Smooth muscle cell (in vitro differentiated cells): ENCODE measurements around the gene C4orf51. TPM values are rescaled to one million over a fixed set of nuclear protein-coding genes. Genes with fewer than 3 reads are reported as not detected.
"Not testable (repeated sequence)": the region's sequence is repeated elsewhere in the genome, so short reads cannot be mapped to it uniquely, and the experiment has no call there.

ENCODE experiments used
- DNase-seq: peaks from one replicate; lab custom pipeline; 2025; ENCODE audit not compliant: unreplicated experiment; lab: John Stamatoyannopoulos, UW
- H2AFZ ChIP-seq: fragments of 200-600 bp; sonication (generic); 2 replicates; pipeline ENCODE4 v1.6.0; 2016; ENCODE audit warnings: antibody characterized with exemption, low read depth, mild to moderate bottlenecking
- H3F3A ChIP-seq: fragments of 200-600 bp; sonication (generic); 2 replicates; pipeline ENCODE4 v1.6.0; 2017; ENCODE audit warnings: antibody characterized with exemption, low read depth
- H3K27ac ChIP-seq: fragments of 200-600 bp; sonication (generic); 2 replicates; pipeline ENCODE4 v1.5.1; 2016; ENCODE audit warnings: low read depth, mild to moderate bottlenecking
- H3K27me3 ChIP-seq: fragments of 200-600 bp; sonication (generic); 2 replicates; pipeline ENCODE4 v1.6.1; 2016; ENCODE audit warnings: low read depth, mild to moderate bottlenecking
- H3K36me3 ChIP-seq: fragments of 200-600 bp; sonication (generic); 2 replicates; pipeline ENCODE4 v1.5.1; 2016; ENCODE audit warnings: low read depth
- H3K4me1 ChIP-seq: fragments of 200-600 bp; sonication (generic); 2 replicates; pipeline ENCODE4 v1.5.1; 2016; ENCODE audit warnings: low read depth
- H3K4me2 ChIP-seq: fragments of 200-600 bp; sonication (generic); 2 replicates; pipeline ENCODE4 v1.6.0; 2016; ENCODE audit warnings: mild to moderate bottlenecking
- H3K4me3 ChIP-seq: fragments of 200-600 bp; sonication (generic); 2 replicates; pipeline ENCODE4 v1.5.1; 2016; ENCODE audit warnings: mild to moderate bottlenecking
- H3K79me2 ChIP-seq: fragments of 200-600 bp; sonication (generic); 2 replicates; pipeline ENCODE4 v1.6.0; 2016; ENCODE audit warnings: low read depth, mild to moderate bottlenecking
- H3K9ac ChIP-seq: fragments of 200-600 bp; sonication (generic); 2 replicates; pipeline ENCODE4 v1.6.0; 2016; ENCODE audit warnings: low read depth
- H3K9me3 ChIP-seq: fragments of 200-600 bp; sonication (generic); replicated peaks from 2 replicates; pipeline ENCODE4 v1.5.1; 2016; ENCODE audit warnings: low read depth
- H4K20me1 ChIP-seq: fragments of 200-600 bp; sonication (generic); 2 replicates; pipeline ENCODE4 v1.6.0; 2016; ENCODE audit warnings: low read depth
- WGBS: methylation state at CpG from one replicate; pipeline ENCODE4 v1.1.7; 2016; ENCODE audit warnings: low lambda C conversion rate; 5-methylcytosine and 5-hydroxymethylcytosine counted together
- polyA plus RNA-seq: library from polyadenylated mRNA; unstranded; fragments of >200 nt; fragmentation: Nextera tagmentation; extraction: Ambion mirVana; gene quantifications from 2 replicates; pipeline ENCODE4 v1.2.1, GENCODE V29; 2016
- total RNA-seq: library from RNA; depleted of rRNA; stranded (reverse); fragments of >200 nt; gene quantifications from 2 replicates; pipeline ENCODE4 v1.2.3, GENCODE V29; 2014
- TF ChIP-seq, protein P1 (sequence below): fragments of 200-600 bp; sonication (generic); IDR thresholded peaks from 2 replicates; pipeline ENCODE4 v1.5.1; 2017; ENCODE audit warnings: borderline replicate concordance, mild to moderate bottlenecking, antibody characterized with exemption; ENCODE audit not compliant: insufficient read depth, poor library complexity, severe bottlenecking

Gene C4orf51
- total and polyA plus RNA-seq, 2 experiments from 2014 or later = not detected

DNA sequence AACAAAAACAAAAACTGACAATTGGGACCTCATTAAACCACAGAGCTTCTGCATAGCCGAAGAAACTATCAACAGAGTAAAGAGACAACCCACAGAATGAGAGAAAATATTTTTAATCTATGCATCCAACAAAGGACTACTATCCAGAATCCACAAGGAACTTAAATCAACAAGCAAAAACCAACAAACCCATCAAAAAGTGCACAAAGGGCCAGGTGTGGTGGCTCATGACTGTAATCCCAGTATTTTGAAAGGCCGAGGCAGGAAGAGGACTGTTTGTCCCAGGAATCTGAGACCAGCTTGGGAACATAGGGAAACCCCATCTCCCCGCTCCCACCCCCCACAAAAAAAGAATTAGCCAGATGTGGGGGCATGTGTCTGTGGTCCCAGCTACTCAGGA lies 10.7 kb downstream of the C4orf51 start:
- no peaks in the 10 kb centered on the region for H3K9me3 ChIP-seq
- no peaks in the 10 kb centered on the region for H3K27me3 ChIP-seq
- H3K79me2 ChIP-seq = no peaks in the 10 kb centered on the region
- H3K4me3 ChIP-seq = no peak overlapping the region
- H3K4me1 ChIP-seq = no peaks in the 10 kb centered on the region
- WGBS = 96% methylated on average over 3 of the region's 3 CpGs
- H3K36me3 ChIP-seq = no peaks in the 10 kb centered on the region
- no peak overlapping the region for H3K4me2 ChIP-seq
- no peaks in the 10 kb centered on the region for H3F3A ChIP-seq
- no peak overlapping the region for H3K27ac ChIP-seq
- H2AFZ ChIP-seq = no peak overlapping the region
- H3K9ac ChIP-seq = no peak overlapping the region
- no peaks in the 10 kb centered on the region for H4K20me1 ChIP-seq
- no peak for DNase-seq
- TF ChIP-seq, protein P1, sequence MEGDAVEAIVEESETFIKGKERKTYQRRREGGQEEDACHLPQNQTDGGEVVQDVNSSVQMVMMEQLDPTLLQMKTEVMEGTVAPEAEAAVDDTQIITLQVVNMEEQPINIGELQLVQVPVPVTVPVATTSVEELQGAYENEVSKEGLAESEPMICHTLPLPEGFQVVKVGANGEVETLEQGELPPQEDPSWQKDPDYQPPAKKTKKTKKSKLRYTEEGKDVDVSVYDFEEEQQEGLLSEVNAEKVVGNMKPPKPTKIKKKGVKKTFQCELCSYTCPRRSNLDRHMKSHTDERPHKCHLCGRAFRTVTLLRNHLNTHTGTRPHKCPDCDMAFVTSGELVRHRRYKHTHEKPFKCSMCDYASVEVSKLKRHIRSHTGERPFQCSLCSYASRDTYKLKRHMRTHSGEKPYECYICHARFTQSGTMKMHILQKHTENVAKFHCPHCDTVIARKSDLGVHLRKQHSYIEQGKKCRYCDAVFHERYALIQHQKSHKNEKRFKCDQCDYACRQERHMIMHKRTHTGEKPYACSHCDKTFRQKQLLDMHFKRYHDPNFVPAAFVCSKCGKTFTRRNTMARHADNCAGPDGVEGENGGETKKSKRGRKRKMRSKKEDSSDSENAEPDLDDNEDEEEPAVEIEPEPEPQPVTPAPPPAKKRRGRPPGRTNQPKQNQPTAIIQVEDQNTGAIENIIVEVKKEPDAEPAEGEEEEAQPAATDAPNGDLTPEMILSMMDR = no peak

DNA sequence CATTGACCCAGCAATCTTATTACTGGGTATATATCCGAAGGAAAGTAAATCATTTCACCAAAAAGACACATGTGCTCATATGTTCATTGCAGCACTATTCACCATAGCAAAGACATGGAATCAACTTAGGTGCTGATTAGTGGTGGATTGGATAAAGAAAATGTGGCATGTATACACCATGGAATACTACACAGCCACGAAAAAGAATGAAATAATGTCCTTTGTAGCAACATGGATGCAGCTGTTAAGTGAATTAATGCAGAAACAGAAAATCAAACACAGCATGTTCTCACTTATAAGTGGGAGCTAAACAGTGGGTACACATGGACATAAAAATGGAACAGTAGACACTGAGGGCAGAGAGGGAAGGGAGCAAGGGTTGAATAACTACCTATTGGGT lies 11.5 kb downstream of the C4orf51 start:
- not testable (repeated sequence) for H3K36me3 ChIP-seq, H3K4me3 ChIP-seq, H3K79me2 ChIP-seq, DNase-seq, H3K4me2 ChIP-seq, H3F3A ChIP-seq, H2AFZ ChIP-seq, H3K27ac ChIP-seq, H4K20me1 ChIP-seq, H3K4me1 ChIP-seq, H3K27me3 ChIP-seq, H3K9me3 ChIP-seq, H3K9ac ChIP-seq
- WGBS = 97% methylated on average over 2 of the region's 2 CpGs

DNA sequence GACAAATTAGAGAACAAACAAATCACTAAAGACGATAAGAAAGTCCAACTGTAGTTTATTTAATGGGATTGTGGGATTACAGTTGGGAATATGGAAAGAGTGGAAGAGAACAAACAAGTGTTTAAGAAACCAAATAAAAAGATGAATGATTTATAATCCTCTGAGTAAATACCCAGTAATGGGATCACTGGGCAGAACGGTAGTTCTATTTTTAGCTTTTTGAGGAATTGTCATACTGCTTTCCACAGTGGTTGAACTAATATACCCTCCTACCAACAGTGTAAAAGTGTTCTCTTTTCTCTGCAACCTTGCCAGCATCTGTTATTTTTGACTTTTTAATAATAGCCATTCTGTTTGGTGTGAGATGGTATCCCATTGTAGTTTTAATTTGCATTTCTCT lies 15.0 kb downstream of the C4orf51 start:
- no peak overlapping the region for H3K4me2 ChIP-seq
- no peaks in the 10 kb centered on the region for H4K20me1 ChIP-seq
- no peaks in the 10 kb centered on the region for H3F3A ChIP-seq
- no peaks in the 10 kb centered on the region for H3K9me3 ChIP-seq
- H3K9ac ChIP-seq = no peak overlapping the region
- TF ChIP-seq, protein P1 = no peak
- no peak overlapping the region for H3K4me3 ChIP-seq
- whole genome bisulfite sequencing = 49% methylated on average over 2 of the region's 2 CpGs
- no peaks in the 10 kb centered on the region for H3K27me3 ChIP-seq
- H3K79me2 ChIP-seq = no peaks in the 10 kb centered on the region
- H3K36me3 ChIP-seq = no peaks in the 10 kb centered on the region
- no peak for DNase-seq
- H2AFZ ChIP-seq = no peak overlapping the region
- no peak overlapping the region for H3K27ac ChIP-seq
- H3K4me1 ChIP-seq = no peaks in the 10 kb centered on the region

DNA sequence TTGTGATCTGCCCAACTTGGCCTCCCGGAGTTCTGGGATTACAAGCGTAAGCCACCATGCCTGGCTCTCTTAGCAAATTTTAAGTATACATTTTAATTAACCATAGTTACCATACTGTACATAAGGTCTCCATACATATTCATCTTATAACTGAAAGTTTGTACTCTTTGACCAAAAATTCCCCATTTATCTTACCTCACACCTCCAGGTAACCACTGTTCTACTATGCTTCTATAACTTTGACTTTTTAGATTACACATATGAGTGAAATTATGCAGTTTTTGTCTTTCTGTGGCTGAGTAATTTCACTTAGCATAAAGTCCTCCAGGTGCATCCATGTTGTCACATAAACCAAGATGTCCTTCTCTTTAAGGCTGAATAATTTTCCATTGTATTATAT lies 17.4 kb downstream of the C4orf51 start:
- TF ChIP-seq, protein P1 = no peak
- no peaks in the 10 kb centered on the region for H3K79me2 ChIP-seq
- 98% methylated on average over 2 of the region's 2 CpGs for WGBS
- H3F3A ChIP-seq = no peaks in the 10 kb centered on the region
- no peak overlapping the region for H2AFZ ChIP-seq
- no peaks in the 10 kb centered on the region for H3K36me3 ChIP-seq
- DNase-seq = no peak
- no peaks in the 10 kb centered on the region for H3K4me1 ChIP-seq
- no peaks in the 10 kb centered on the region for H3K9me3 ChIP-seq
- no peak overlapping the region for H3K4me3 ChIP-seq
- no peak overlapping the region for H3K4me2 ChIP-seq
- no peak overlapping the region for H3K27ac ChIP-seq
- H3K9ac ChIP-seq = no peak overlapping the region
- no peaks in the 10 kb centered on the region for H4K20me1 ChIP-seq
- H3K27me3 ChIP-seq = no peaks in the 10 kb centered on the region
